Neural cell (in vitro differentiated cells): ENCODE measurements around the gene EHMT1.
"Not testable (repeated sequence)": the region's sequence is repeated elsewhere in the genome, so short reads cannot be mapped to it uniquely, and the experiment has no call there.

ENCODE experiments used
- EZH2 ChIP-seq: fragments of 200-600, 300-800 bp; shearing (Covaris generic), sonication (generic); IDR thresholded peaks from 2 replicates; pipeline ENCODE4 v1.6.1; 2014; ENCODE audit warnings: antibody characterized with exemption, low read length, borderline replicate concordance, mild to moderate bottlenecking; ENCODE audit not compliant: insufficient read depth, poor library complexity, severe bottlenecking
- POLR2AphosphoS5 ChIP-seq: IDR thresholded peaks from 2 replicates; pipeline ENCODE4 v1.6.1; 2012
- RAD21 ChIP-seq: fragments of 450-650 bp; conservative IDR thresholded peaks from 2 replicates; pipeline ENCODE4 v1.6.1; 2014; ENCODE audit warnings: antibody characterized with exemption, mild to moderate bottlenecking, moderate library complexity
- REST ChIP-seq: IDR thresholded peaks from 2 replicates; pipeline ENCODE4 v1.6.1; 2012; ENCODE audit warnings: borderline replicate concordance
- SMC3 ChIP-seq: fragments of 450-650 bp; conservative IDR thresholded peaks from 2 replicates; pipeline ENCODE4 v1.6.1; 2014; ENCODE audit warnings: antibody characterized with exemption, mild to moderate bottlenecking, moderate library complexity; ENCODE audit not compliant: poor library complexity
- TAF1 ChIP-seq: IDR thresholded peaks from 2 replicates; pipeline ENCODE4 v1.6.1; 2012; ENCODE audit warnings: low read depth
- TF ChIP-seq, protein P1 (sequence below): fragments of 450-650 bp; IDR thresholded peaks from 2 replicates; pipeline ENCODE4 v1.5.1; 2014; ENCODE audit warnings: antibody characterized with exemption, mild to moderate bottlenecking, moderate library complexity; ENCODE audit not compliant: poor library complexity, severe bottlenecking

DNA sequence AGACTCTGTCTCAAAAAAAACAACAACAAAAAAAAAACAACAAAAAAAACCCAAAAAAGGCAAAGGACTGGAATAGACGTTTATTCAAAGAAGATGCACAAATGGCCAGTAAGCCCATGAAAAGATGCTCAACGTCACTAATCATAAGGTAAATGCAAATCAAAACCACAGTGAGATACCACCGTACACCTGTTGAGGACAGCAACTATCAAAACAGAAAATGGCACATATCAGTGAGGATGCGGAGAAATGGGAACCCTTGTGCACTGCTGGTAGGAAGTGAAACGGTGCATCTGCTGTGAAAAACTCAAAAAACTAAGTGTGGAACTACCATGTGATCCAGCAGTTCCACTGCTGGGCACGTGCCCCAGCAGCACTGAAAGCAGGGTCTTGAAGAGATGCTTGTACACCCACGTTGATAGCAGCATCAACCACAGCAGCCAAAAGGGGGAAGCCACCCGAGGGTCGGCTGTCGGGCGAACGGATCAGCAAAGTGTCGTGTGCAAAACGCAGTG lies 119.4 kb downstream of the EHMT1 start:
- not testable (repeated sequence) for TF ChIP-seq REST, TAF1, POLR2AphosphoS5, EZH2, RAD21, SMC3
- TF ChIP-seq, protein P1, sequence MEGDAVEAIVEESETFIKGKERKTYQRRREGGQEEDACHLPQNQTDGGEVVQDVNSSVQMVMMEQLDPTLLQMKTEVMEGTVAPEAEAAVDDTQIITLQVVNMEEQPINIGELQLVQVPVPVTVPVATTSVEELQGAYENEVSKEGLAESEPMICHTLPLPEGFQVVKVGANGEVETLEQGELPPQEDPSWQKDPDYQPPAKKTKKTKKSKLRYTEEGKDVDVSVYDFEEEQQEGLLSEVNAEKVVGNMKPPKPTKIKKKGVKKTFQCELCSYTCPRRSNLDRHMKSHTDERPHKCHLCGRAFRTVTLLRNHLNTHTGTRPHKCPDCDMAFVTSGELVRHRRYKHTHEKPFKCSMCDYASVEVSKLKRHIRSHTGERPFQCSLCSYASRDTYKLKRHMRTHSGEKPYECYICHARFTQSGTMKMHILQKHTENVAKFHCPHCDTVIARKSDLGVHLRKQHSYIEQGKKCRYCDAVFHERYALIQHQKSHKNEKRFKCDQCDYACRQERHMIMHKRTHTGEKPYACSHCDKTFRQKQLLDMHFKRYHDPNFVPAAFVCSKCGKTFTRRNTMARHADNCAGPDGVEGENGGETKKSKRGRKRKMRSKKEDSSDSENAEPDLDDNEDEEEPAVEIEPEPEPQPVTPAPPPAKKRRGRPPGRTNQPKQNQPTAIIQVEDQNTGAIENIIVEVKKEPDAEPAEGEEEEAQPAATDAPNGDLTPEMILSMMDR = not testable (repeated sequence)
